HG02840 (cell line): ENCODE results near the gene COL5A1.
"Not testable (repeated sequence)": the region's sequence is repeated elsewhere in the genome, so short reads cannot be mapped to it uniquely, and the experiment has no call there.

Experiments used
- ATAC-seq: cut with Tn5 transposase; IDR thresholded peaks from one replicate; pipeline ENCODE4 v1.9.1; 2021; ENCODE audit warnings: mild to moderate bottlenecking, moderate library complexity, moderate number of reproducible peaks; ENCODE audit not compliant: unreplicated experiment, low FRiP score

The COL5A1 gene

DNA sequence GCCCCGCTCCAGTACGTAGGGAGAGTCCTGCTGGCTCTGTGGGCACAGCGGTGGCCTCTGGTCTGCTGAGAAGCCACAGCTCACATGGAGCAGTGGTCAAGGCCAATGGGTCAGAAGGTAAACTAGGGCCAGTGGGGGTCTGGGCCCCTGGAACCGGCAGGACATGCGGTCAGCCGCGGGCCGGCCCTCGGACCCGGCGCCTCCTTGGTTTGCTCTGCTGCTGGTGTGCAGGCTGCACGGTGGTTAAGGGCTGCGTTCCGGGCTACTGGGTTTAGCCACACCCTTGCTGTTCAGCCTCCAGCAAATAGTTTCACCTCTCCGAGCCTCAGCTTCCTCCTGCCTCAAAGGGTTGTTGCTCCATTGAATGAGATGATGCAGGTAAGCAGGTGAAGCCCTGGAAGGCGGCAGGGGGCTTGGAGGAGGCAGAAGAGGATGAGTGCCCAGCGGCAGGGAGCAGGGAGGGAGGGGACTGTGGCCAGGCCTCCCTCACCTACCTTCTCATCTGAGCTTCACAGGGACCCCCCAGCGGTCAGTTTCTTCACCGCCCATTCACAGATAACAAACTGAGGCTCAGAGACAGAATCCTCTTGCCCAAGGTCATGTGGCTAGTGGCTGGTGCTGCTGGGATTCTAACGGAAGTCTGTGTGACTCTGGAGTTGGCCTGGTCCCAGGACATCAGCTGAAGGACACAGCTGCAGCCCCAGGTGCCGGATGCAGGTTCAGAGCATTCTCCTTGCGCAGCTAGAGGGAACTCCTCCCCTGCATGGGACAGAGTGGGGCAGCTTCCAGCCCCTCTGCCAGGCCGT is 3.7 kb upstream of the COL5A1 start:
- ATAC-seq: no peak

DNA sequence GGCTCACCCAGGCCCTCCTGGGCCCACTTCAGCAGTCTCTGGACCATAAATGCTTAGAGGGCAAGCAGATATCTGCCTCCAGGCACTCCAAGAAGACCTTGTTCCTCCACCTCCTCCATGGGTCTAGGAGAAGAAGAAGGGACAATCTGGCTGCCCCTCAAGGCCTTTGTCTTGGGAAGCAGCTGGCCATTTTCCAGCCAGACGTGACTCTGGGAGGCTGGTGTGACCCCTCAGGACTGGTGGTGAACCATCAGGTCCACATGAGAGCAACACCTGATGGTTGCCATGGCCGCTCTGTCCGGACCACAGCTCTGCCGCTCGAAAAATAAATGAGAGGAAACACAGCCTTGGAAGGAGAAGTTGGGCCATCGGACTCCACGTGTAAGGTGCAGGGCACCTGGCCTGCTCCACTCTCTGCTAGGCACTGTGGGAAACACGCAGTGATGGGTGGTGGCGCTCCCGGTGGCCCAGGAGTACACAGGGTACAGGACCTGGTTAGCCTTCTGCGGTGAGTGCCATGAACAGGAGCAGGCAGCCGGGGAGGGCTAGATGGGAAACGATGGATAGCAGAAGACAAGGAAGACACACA is 3.0 kb upstream of the COL5A1 start:
- ATAC-seq: no peak

DNA sequence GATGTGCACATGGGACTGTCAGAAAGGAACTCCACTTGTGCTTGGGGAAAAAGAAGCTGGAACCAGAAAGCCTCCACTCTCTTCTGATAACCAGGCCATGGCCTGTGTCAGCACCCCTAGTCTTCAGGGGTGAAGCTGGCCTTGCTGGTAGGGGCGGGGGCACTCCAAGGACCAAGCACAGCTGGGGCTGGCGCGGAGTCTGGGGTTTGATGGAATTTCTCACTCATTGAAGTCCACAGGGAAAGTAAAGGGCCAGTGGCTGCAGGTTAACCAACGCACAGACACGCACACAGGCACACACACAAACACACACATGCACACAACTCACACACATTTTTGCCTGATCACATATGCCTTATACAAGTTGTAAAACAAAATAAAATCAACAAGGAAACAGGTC is 1.6 kb upstream of the COL5A1 start:
- ATAC-seq: no peak

DNA sequence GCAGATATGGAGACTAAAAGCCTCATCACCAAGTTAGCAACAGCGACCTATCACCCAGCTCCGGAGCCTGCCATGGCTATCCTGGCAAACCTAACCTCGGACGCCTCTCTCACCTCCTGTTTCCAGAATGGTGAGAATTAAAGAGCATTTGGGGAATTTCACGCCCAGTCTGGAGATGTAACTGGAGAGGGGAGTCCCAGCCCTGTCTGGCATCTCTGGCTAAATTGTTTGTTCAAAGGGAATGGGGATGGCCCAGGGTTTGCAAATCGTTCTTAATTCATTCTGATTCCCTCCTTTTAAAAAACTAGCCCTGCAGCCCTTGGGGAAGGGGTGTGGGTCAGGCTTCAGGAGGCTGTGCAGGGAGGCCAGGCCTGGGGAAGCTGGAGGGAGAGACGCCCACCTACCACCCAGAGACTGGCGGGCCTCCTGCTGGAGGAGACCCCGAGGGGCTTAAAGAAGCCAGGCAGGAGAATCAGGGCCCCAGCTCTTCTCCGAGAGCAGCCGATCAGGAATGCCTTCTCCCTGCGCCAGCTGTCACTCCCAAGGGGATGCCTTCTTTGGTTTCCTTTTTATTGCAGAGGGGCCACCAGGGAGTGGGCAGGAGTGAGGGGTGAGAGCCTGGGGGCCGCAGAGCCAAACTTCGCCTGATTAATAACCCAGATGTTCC is 964 bp upstream of the COL5A1 start:
- ATAC-seq: no peak

DNA sequence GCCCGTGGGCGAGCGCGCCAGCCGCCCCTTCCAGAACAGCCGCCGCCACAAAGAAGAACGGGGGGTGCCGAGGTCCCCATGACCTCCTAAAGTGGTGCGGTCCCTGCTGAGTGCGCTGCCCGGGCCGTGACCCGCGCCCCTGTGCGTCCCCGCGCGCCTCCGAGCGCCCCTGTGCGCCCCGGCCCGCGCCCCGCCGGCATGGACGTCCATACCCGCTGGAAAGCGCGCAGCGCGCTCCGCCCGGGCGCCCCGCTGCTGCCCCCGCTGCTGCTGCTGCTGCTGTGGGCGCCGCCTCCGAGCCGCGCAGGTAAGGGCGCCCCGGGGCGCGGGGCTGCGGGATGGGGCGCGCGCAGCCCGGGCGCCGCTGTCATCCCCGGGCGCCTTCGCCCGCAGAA is 384 bp downstream of the COL5A1 start:
- ATAC-seq: no peak

GRCh38 chr9:134642385-134643181 is 980 bp downstream of the COL5A1 start:
- no peak for ATAC-seq

DNA sequence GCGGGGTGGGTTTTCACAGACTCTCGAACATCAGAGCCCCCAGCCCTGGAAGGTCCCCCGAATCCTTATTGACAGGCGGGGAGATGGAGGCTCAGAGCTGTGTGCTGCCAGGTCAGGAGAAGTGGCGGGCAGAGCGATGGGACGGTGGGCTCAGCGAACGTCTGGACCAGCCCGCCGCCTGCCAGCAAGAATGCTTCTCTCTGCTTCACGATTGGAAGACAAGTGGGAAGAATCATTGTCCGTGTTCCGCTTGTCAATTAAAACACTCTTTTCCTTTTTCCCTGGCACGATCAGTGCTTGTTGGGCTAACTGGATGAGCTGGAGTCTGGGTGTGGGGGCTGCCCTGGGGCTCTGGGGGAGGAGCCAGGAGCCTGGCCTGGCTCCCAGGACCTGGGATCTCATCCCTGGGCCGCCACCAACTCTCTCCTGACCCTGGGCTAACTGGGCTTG is 1.6 kb downstream of the COL5A1 start:
- no peak for ATAC-seq

DNA sequence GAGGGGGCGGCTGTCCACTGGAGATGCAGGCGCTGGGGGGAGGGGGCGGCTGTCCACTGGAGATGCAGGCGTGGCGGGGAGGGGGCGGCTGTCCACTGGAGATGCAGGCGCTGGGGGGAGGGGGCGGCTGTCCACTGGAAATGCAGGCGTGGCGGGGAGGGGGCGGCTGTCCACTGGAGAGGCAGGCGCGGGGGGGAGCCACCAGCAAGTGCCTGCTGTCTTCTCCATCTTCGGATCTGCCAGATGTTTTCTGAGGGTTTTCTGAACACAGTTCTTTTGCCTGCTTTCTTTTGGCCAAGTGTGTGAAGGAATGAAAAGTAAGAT is 2.8 kb downstream of the COL5A1 start:
- ATAC-seq: not testable (repeated sequence)

- ATAC-seq: no peak
Measured at GRCh38 chr9:134644725-134645606, 3.4 kb downstream of the COL5A1 start.

DNA sequence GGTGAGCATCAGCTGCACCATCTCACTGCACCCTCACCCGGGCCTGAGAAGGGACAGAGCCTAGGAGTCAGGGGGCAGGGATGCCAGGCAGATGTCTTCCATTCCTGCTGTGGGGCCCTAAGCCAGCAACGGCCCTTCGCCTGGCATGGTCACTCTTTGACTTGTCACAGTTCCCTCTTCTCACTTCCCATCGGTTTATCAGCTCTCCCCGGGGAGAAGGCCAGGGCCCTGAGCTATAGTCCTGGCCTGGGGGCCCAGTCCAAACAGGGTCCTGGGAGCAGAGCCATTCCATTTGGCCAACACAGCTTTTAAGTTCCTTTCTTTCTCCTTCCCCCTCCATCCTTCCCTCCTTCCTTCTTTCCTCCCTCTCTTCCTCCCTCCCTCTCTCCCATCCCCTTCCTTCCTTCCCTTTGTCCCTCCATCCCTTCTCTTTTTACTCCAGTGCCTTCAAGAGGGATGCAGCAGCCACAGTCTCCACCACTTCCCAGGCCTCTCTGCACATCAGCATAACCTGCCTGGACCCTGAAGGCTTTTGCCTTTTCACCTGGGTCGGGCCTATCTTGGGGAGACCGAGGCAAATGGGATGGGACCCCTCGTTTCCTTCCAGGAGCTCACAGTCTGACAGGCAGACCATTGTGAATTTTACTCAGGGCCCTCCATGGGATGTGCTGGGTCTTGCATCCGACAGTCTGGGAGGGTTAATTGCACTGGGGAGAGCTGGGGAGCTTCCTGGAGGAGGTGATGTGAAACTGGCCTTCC is 4.2 kb downstream of the COL5A1 start:
- ATAC-seq: no peak

GRCh38 chr9:134647359-134648080 is 5.9 kb downstream of the COL5A1 start:
- ATAC-seq: no peak

- ATAC-seq: no peak
Measured at GRCh38 chr9:134648701-134649530, 7.3 kb downstream of the COL5A1 start.

- no peak for ATAC-seq
Measured at GRCh38 chr9:134650431-134651190, 9.0 kb downstream of the COL5A1 start.

DNA sequence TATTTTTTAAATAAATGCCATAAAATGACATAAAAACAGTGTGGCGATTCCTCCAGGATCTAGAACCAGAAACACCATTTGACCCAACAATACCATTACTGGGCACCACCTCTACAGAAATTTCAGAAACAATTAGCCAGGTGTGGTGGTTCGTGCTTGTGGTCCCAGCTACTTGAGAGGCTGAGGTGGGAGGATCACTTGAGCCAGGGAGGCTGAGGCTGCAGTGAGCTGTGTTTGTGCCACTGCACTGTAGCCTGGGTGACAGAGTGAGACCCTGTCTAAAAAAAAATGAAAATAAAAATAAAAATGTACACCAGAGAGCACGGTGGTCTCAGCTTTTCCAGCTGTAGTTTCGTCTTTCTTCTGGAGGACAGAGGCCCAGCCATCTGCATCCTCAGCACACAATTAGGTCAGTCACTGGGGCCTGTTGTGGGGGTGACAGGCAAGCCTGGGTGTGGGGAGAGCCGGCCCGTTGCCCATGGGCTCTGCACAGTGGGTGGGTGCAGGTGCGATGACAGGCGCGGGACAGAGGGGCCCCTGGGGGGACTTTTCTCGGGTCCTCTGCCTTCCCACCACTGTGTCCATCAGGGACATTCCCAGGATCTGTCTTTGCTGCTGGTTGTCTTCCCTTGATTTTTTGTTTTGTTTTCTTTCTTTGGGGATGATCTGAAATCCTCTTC is 9.8 kb downstream of the COL5A1 start:
- no peak for ATAC-seq

- no peak for ATAC-seq
Measured at GRCh38 chr9:134652291-134653225, 11.0 kb downstream of the COL5A1 start.
